Stimulated activated CD4-positive, alpha-beta T cell treated with anti-CD3 and anti-CD28 coated beads, Interleukin-2, amount 100 ng/mL, for 24 hours (primary cell): ENCODE measurements around the gene ZNF532.
"Not testable (repeated sequence)": the region's sequence is repeated elsewhere in the genome, so short reads cannot be mapped to it uniquely, and the experiment has no call there.

Source experiments
- DNase-seq, 2 donors: peaks; one replicate each; pipeline ENCODE4 v3.0.0-alpha.2; 2020

Gene ZNF532

DNA sequence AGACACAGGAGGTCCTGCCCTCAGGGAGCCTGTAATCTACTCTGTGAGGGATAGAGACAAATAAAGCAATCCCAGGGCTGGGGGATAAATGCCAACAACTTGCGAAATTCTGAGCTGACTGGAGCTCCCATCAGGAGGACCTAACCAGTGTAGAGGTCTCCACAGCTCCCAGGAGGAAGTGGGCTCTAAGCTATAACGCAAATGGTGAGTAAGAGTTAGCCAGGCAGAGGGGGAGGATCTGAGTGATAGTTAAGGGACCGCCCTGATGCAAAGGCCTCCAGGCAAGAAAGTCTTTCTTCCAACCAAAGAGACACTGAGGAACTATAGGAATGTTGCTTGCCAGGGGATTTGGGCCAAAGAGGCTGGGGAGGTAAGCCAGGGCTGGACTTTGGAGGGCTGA lies 16.0 kb upstream of the ZNF532 start:
- no peak for DNase-seq

DNA sequence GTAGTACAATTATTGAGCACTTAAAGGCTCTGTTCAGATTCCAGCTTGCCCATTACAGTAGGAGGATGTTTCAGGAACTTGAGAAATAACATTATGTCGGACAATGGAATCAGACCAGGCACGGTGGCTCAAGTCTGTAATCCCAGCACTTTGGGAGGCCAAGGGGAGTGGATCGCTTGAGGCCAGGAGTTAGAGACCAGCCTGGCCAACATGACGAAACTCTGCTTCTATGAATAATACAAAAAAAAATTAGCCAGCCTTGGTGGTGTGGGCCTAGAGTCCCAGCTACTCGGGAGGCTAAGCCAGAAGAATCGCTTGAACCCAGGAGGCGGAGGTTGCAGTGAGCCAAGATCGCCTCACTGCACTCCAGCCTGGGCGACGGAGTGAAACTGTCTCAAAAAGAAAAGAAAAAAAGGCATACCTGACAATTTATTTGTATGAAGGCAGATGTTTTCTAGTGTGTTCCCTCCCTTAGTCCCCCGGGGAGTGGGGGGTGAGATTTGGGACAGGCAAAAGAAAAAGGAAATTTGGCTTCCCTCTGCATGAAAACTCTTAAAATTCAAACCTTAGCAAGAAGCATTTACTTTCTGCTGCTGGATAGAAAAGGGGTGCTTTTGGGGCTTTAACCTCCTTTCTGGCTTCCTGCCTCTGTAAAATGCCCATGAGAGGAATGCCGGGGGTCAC lies 13.7 kb upstream of the ZNF532 start:
- DNase-seq: no peak

DNA sequence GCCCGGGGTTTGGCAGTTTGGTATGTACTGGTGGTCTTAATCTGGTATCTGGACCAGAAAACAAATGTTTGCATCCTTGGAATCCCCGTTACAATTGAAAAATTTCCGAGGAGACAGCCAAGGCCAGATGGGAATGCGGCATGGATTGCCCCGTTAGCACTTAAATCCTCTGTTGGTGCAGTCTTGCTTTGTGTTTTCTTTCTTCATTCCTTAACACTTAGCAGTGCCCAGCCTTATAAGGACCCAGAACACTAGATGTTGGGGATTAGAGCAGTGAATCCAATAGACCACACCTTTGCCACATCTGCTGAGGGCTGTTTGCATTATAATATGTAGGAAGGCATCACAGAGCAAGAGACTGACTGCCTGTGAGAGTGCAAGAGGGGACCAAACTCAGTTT lies 12.8 kb upstream of the ZNF532 start:
- no peak for DNase-seq

DNA sequence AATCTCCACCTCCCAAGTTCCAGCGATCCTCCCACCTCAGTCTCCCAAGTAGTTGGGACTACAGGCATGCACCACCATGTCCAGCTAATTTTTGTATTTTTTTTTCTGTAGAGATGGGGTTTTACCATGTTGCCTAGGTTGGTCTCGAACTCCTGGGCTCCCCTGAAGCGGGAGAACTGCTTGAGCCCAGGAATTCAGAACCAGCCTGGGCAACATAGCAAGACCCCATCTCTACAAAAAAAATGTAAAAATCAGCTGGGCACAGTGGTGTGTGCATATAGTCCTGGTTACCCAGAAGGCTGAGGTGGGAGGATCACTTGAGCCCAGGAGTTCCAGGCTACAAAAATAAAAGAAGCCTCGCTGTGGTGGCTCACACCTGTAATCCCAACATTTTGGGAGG lies 12.0 kb upstream of the ZNF532 start:
- DNase-seq: no peak

DNA sequence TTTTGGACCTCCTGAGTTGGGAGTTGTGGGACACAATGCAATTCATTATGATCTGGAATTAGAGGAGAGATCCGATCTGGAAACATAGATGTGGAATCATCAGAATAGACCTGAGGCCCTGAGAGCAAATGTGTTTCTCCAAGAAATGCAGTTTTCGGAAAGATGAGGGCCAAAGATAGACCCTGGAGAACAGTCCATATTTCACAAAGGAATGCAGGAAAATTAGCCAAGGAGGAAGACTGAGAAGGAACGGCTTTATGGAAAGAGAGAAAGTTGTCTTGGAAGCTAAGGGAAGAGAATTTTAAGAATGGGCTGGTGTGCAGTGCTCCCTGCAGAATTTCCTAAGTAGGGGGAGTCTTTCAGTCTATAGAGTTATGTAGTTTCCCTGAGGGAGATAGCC lies 11.1 kb upstream of the ZNF532 start:
- no peak for DNase-seq

DNA sequence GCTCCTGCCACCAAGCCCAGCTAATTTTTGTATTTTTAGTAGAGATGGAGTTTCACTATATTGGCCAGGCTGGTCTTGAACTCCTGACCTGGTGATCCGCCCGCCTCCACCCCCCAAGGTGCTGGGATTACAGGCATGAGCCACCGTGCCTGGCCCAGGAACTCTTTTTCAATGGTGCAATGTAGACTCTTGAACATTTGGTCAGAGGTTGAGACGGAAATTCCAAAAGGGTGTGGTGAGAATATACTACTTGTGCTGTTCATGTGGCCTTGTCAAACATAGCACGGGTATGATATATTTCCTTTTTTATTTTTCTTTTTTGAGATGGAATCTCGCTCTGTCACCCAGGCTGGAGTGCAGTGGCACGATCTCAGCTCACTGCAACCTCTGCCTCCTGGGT lies 9.2 kb upstream of the ZNF532 start:
- DNase-seq: not testable (repeated sequence)

DNA sequence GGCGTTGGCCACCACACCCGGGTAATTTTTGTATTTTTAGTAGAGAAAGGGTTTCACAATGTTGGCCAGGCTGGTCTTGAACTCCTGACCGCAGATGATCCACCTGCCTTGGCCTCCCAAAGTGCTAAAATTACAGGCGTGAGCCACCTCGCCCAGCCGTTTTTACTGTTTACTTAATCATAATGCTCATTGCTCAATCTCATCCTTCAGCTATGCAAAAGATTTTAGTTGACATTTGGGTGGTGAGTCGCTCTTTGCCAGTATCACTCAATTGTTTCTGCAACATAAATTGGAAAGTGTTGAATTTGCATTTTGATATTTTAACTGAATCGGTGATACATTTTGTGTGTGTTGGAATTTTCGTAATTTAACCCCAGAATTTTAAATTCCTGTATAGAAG lies 7.8 kb upstream of the ZNF532 start:
- no peak for DNase-seq

DNA sequence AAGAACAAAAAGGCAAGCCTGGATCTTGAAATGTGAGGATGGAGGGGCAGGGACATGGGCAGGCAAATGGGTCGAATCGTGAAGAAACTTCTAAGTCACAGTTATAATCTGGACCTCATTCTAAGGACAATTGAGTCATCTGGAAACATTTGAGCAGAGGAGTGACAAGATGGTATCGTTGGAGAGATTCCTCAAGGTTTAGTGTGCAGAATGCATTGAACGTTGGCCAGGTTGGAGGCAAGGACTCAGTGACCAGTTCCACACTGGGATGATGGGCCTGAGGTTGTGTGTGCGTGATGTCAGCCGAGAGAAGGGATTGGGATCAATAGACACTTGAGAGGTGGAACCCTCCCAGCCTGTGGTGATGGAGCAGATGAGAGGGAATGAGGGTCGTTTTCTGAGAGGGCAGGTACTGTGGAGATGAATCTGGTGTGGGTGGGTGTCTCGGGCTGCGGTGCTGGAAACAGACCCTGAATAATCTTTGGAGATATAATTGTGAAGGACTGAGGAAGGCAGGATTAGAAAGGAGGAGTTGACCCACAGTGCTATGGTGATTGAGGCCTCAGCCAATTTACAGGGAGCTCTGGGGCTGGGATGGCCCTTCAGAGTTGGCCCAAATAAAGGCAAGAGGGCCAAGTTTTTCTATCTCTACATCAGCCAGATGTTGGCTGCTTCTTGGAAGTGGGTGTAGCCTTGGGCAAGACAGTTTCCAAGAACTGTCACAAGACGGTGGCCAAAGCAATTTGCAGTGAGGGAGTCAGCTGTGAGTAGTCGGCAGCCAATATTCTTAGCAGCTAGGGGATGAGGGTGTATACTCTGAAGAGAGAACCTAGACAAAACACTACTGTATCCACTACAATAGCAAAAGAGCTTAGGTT lies 5.8 kb upstream of the ZNF532 start:
- DNase-seq: no peak

DNA sequence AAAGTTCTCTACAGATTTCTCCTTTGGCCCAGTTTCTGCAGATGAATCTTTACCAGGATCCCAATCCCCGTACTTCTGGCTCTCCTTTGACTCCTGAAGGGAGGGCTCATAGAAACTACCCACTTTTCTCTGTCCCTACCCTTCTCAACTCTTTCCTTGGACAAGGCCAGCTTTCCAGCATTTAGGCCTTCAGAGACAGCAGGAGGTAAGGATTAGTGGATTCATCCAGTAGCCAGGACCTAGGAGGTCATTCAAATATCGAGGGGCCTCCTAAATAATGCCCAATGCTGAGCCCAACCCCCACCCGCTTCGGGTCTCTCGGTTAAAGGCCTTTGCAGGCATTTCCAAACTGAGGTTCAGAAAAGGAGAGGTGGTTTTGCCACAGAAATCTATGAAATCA lies 4.8 kb upstream of the ZNF532 start:
- no peak for DNase-seq

DNA sequence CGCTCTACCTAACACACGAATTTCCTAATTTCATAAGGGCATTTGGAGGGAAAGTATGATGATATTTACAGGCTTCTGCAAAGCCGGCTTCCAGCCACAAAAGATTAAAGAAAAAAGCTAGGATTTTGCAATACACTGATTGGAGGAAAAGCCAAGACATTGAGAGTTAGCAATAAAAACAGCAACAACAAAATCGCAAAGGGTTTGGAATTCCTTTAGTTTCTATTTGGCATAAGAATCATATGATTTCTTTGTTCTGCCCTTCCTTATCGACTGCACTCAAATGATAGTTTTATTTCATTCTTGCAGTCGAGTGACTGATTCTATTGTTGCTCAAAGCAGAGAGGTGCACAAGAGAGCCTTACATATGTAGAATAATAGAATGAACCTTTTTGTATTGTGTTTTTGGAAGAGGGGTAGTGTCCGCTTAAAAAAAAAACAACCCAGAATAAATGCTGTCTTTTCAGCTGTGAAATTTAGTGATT lies 3.9 kb upstream of the ZNF532 start:
- no peak for DNase-seq

DNA sequence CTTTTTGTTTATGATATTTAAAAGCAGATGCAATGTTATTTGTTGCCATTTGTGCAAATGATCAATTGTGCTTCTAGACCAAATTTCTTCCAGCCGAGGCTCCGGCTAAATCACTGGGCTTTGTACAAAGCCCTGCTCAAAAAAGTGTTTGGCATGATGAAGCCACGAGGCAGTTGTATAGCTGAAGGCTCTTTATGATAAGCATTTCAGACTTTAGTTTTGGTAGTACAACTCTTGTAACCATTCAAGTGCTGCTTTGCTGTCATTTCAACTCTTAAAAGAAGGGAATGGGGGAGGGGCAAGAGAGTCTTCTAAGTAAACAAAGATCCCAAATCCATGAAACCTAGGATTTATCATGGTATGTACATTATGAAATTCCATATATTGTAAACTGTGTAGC lies 3.3 kb upstream of the ZNF532 start:
- DNase-seq: no peak

DNA sequence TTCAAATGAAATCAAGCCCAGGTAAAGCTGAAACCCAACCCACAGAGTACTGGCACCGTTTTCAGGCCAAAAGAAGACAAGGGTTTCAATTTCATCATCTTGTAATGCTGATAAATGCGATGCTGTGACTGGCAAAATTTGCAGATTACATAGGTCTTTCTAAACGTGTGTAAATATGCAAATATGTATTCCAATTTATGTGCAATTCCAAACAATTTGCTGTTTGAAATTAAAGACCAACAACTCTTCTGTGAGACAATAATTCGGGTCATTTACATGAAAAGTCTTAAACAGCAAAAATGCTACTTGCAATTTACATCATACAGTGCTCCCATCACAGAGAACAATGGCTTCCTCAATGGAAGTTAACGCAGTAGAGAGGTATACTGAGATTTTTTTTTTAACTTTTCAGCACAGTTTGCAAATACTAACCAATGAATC lies 2.8 kb upstream of the ZNF532 start:
- no peak for DNase-seq

DNA sequence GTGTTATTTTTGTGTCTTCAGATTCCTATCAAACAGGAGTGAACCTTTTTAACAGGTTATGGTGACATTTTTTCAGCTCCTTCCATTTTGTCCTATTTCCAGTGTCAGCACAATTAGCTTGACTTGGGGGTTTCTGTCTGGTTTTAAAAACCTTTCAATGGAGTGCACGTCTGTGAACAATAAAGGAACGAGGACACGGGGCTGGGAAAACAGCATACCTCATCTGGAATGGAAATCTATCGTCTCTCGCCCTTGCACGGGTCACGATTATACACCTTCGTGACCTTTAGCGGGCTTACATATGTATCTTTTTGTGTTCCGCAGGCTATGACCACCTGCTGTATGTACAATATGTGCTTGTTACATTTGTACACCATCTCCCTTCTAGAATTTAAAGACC lies 2.3 kb upstream of the ZNF532 start:
- DNase-seq: no peak

DNA sequence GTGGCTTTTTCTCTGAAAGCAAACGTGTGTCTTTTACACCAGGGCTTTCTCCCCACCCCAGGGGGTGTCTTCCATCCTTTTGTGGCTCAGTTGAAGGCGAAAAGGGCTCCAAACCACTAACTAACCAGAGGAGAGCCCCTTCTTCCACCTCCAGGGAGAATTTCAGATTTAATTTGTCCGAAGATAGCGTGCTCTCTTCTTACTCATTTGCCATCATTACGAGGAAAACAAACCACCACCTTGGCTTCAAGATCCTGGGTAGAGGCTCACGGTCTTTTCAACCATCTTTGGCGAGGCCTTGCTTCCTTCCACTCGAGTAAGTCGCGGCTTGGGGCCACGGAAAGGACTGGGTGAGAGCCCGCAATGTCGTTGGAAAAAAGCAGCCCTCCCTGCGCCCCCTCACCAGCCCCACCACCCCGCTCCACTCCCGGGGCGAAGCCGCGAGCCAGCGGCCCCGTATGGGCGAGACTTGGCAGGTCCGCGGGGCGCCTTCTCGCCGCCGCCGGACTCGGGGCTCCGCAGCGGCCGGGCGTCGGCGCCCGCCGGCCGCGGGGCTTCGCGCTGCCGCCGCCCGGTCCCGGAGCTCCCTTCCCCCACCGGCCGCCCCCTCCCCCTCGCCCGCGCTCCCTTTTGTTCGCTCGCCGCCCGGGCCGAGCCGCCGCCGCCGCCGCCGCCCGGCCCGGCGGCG lies 1.7 kb upstream of the ZNF532 start:
- peak; percentile 20 to 27 for DNase-seq

DNA sequence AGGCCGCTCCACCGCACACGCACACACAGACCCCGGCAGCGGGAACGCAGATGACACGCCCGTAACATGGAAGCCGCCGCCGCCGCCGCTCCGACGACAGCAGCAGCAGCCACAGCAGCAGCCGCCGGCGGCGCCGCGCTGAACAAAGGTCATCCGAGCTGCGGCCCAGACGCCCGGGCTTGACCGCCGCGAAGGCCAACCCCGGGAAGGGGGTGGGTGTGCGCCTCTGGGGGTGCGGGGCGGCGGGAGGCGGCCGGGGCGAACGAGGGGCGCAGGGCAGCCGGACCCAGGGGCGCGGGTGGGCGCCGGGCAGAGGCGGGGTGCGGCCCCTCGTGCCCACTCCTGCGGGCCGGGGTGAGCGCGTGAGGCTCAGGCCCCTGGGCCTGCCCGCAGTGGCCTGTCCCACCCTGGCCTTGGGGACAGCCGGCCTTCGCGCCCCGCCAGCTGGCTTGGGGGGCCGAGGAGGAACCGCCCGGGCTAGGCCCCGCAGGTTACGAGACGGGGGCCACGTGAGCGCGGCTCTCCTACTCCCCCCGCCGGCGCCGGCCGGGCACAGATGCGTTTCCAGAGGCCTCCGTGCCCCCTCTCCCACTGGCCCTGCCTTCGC lies 1.0 kb upstream of the ZNF532 start:
- peak; percentile 26 to 47 for DNase-seq

DNA sequence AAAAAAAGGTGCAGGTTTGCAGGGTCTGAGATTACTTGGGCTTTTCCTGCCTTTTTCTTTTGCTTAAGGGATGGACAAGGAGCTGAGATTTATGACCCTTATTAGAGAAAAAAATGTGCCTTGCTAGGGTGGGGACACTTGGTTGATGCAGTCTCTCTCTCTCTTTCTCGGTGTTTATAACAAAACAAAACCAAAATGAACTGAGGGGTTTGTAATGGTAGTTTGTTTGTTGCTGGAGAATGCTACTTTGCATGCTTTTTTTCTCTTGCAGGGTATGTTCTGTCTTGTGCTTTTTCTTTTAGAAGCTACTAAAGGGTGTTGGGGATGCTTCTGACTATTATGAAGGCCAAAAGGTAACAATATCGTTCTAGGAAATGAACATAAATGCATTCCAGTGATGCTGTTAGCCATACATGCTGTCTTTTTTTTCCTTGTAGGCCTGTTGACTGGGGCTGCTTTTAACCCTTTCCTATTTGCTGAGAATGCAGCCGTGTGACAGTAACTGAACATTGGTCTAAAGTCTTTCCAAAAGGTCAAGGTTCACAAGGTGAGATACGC lies 435 bp downstream of the ZNF532 start:
- no peak for DNase-seq

DNA sequence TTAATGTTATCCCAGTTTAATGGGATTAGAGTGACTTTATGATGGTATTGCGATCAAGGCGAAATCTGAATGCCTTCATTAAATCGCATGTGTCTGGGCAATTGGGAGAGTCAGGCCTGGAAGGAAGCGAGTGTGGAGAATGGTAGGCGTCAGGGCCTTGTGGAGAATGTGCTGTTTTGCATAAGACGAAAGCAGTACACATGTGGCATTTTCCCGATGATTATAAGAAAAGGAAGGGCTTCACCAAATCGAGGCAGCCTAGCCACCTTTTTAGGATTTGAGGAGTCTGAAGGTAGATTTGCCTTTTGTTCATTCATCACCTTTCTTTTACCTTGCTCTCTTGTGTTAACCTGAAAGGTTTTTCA lies 1.0 kb downstream of the ZNF532 start:
- DNase-seq: no peak

DNA sequence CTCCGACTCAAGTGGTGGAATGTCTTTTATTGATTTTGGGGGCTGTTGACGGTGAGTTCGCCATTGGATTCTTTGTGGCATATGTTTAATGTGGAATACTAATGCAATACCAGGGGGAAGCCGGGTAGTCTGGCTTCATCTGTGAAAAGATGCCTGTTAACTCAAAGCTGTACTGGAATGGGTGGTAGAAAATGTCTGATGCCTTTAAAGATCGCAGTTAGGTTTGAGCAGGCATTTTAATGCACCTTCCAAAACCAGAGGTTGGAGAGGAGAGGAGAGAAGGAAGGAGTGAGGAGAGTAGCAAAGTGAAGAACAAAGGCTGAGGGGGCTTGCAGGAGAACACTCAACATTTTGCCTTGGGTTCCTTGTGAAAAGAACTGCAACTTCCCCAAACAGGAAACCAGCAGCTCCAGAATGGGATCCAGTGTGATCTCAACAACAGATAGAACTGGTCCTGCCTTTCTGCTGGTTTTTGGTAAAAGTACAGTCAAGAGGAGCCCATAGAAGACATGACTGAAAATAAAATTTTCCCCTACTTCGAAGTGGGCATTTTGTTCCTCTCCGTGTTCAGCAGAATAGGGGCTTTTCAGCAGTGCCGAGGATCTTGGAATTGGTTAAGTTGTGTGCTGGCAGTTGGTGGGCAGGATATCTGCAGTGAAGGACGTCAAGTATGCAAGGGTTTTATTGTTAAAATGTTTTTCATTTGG lies 1.5 kb downstream of the ZNF532 start:
- DNase-seq: no peak

DNA sequence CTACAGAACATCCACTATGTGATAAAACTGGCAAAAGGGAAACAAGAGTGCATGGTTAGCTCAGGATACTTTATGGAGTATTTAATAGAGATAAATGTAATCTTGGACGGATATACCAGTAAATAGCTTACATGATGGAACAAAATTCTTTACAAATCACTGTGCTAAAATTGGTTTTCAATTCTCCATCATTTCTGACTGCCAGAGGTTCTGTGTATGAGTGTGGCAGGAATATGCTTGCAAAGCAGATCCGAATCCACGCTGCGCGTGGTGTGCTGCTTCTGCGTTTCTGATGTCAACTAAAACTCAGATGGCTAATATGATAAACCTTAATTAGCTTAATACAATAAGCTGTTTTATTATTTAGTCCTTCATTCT lies 2.1 kb downstream of the ZNF532 start:
- no peak for DNase-seq

DNA sequence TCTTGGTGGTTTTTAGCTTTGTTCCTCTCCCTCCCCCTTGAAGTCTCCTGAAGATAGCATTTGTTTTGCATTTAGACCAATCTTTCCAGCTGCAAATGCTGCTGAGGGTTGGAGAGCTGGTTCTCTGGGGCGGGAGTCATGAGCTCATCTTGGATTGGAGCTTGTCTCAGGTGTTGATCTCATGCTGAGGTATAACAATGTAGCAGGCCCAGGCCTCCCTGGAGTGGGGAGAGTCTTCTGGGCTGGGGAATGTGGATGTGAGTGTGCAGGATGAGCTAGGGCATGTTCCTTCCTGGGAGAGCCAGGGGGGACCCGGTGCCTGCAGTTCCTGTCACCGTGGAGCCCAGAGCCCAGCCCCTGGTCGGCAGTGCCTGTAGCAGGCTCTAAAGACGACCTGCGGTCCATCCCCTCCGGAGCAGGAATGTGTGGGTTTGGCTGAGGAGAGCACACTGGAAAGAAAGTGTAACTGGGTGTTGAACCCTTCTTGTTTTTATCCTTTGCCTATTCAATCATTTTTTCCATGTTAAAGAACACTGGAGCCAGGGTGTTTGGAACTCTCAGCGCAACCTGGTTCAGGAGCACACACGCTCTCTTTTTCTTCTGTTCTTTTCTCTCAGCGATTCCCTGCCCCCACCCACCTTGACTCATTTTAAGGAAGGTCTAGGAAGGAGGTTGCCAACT lies 2.7 kb downstream of the ZNF532 start:
- no peak for DNase-seq

DNA sequence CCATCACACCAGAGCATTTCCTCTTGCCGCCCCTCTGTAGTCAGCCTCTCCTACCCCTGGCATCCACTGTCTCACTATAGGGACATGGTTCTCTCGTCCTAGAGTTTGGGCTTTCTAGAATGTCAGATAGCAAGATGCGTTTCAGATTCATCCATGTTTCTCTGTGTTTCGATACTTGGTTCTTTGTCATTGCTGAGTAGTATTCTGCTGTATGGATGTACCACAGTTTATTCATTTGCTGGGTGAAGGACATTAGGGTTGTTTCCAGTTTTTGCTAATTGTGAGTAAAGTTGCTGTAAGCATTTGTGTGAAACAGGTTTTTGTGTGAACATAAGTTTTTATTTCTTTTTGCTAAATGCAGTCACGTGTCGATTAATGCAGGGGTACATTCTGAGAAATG lies 3.8 kb downstream of the ZNF532 start:
- no peak for DNase-seq

DNA sequence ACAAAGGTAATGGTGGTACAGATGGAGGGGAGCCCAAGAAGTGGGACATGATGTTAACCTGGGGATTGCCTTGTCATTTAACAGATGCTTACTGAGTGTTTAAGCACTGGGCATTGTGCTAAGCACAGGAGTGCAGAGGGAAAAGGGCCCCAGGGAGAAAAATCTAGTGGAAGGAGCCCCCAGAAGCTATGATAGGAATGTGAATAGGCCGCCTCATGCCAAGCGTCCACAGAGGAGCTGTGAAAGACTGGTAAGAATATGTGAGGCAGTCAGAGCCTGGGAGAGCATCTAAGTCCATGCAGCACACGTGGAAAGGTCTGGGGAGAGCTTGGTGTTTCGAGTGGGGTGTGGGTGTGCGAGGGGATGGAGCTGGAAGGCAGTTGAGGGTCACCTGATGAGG lies 5.5 kb downstream of the ZNF532 start:
- no peak for DNase-seq
